ELF-1 (cell line): ENCODE data around the gene ERGIC1.
A peak's percentile ranks its signal among the peaks of the same experiment; 100 is the strongest.

Experiments
- DNase-seq: peaks from one replicate; pipeline ENCODE4 v3.0.0-alpha.2; 2016; ENCODE audit warnings: low read depth, low spot score

Gene ERGIC1

DNA sequence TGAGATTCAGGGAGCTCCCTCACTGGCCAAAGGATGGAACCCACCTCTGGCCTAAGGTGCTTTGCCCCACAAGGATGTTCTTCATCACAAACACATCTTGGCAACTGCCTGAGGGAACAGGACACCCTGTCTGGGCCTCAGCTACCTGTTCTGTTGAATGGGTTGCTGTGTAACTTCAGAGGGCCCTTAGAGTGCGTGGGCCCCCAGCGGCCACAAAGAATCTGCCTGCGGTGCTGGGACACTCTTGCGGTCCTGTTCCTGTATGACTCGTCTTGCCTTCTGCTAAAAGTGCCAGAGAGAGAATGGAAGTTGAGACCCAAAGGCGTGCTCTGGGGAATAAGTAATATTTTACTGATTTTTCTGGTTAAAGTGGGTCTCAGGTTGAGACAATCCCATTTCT is 111.1 kb downstream of the ERGIC1 start:
- DNase-seq = no peak

DNA sequence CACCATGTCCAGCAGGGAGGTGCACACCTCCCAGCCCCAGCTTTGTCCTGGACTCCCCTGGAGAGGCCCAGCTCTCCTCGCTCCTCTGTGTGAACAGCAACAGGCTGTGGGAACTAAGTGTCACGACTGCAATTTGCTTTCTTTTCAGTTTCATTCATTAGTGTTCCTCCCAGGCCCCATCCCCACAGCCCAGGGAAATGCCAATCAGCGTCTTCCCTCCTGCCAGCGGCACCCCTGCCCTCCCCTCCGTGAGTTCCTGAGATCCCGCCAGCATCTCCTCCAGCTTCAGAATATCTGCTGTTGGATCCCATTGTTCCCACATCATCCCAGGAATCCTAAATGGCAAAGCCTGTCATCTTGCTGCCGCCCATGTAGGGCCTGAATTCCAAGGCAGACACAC is 112.1 kb downstream of the ERGIC1 start:
- no peak for DNase-seq

DNA sequence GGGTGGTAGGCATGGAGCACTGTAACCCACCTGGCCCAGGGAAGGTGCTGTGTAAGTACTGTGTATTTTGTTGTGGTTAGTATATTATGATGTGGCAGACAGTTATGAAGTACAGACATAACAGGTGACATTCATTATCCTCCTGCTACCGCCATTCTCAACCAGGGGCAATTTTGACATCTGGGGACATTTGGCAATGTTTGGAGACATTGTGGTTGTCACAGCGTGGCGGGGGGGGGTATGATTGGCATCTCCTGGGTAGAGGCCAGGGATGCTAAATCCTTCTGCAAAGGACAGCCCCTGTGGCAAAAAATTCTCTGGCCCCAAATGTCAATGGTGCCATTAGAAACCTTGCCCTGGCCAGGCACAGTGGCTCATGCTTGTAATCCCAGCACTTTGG is 115.4 kb downstream of the ERGIC1 start:
- DNase-seq = no peak

DNA sequence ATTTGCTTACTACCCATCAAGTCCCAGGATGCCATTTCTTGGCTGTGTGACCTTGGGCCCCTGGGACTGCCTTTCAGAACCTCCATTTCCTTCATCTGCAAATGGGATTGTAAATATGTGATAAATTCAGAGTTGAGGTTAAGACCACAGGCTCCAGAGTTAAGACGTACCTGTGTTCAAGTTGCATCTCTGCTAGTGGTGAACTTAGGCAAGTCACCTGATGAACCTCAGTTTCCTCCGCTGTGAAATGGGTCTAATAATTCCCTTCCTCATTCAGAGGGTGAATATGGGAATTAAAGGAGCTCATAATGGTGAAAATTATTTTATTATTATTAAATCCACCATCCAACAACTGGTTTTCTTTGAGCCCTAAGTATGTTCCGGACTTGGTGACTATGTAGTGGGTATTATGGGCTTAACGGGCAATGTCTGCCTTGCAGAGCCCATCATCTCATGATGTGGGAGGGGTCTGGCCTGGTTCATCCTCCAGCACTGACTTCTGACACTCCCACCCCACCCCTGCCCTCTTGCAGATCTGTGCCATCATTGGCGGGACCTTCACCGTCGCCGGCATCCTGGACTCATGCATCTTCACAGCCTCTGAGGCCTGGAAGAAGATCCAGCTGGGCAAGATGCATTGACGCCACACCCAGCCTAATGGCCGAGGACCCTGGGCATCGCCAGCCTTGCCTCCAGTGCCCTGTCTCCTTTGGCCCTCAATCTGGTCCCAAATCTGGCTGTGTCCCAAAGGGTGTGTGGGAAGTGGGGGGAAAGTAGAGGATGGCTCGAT is 116.3 kb downstream of the ERGIC1 start:
- DNase-seq = no peak

DNA sequence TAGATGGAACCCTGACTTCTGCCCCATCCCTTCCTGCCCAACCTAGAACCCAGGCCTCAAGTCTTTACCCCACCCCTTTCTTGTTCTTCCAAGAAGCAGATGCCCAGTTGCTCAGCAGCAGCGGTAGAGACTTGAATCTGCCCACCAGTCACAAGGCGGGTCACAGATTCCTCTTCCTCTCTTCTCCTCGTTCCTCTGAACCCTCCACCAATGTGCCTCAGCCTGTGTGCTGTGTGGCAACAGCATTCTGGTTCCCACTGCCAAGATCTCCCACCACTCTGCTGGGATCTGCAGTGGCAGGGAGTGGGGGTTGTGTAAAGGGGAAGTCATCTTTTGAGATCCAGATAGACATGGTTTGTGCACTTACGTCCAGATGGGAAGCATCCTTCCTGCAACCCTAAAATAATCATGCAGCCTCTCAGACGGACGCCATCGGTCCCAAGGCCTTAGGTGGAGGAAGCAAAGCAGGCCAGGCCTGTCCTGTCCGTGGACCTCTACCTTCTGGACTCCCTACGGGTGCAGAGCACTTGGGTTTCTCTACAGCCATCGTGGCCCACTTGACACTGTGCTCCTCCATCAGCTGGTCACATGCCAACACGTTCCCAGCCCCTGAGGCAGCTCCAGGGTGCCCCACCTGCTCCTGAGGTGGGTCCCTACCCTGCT is 117.5 kb downstream of the ERGIC1 start:
- no peak for DNase-seq

DNA sequence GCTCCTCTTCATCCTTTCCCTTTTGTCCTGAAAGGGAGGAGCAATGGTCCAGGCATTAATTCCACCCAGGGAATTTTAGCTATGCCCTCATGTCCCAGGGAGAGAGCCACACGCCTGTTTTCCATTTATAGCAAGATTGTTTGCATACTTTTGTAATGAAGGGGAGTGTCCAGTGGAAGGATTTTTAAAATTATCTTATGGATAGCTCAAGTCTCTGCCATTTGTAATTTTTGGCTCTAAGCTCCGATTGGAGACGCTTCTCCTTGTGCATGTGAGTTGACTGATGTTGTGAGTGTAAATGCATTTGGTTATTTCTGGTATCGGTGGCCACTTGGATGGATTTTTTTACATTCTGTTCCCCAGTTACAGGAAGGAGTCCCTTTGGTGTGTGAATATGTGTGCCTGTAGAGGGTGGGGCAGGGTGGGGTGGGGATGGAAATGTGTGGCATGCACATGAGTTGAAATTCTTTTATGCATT is 118.0 kb downstream of the ERGIC1 start:
- no peak for DNase-seq

DNA sequence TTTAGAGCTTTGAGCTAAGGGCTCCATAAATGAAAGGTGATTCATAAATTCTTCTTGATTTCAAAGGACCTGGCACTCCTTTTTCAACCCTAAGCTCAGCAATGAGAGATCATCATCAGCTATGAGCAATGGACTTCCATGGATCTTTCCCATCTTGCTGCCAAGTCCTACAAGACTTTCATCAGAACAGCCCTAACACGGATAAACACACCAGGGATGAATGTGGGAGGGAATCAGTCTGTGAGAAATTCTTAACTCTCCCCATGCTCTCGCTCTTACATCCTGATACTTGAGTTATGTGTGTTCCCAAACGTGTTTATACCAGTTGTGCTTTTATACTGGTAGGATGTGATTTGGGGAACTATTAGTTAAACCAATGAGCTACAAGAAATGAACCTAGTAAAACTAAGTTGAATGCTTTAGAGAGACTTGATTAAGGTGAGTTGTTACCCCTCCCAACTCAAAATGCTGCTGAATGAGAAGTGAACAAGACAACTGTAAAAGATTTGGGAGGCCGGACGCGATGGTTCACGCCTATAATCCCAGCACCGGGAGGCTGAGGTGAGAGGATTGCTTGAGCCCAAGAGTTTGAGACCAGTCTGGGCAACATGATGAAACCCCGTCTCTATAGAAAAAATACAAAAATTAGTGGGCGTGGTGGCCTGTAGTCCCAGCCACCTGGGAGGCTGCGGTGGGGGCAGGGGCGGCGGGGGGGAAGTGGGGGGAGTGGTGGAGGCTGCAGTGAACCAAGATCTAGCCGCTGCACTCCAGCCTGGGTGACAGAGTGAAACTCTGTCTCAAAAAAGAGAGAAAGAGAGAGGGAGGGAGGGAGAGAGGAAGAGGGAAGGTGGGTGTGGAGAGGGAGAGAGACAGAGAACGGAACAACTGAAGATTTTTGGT is 120.0 kb downstream of the ERGIC1 start:
- DNase-seq = no peak

DNA sequence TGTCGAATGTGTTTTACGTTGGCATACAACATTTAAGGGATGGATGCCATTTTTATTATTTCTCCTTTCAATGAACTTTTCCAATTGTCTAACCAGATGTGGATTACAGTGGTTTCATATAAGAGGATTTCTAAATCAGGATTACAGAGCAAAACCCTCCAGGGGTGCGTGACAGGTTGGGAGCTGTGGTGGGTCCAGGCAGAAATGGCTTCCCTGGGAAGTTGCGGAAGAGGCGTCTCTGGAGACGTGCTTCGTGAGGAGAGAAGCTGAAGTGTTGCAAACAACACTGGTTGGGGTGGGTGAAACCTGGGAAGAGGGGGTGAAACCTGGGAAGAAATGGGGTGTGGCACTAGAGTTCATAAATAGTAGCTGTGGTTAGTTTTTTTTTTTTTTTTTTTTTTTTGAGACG is 120.7 kb downstream of the ERGIC1 start:
- no peak for DNase-seq

DNA sequence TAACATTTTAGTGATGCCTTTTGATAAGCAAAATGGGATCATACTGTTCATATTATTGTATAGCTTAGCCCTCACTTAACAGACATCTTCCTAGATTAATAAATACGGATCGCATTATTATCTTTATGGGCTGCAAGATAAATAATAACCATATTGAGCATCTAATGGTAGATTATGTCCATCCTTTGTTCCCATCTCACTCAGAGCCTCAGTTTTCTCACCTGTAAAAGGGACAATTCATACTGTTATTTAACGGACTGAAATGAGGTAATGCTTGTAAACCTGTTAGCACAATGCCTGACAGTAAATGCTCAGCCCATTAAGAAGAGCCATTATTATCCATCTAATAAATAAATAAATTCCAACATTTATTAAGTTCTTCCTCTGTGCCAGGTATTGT is 122.2 kb downstream of the ERGIC1 start:
- no peak for DNase-seq

DNA sequence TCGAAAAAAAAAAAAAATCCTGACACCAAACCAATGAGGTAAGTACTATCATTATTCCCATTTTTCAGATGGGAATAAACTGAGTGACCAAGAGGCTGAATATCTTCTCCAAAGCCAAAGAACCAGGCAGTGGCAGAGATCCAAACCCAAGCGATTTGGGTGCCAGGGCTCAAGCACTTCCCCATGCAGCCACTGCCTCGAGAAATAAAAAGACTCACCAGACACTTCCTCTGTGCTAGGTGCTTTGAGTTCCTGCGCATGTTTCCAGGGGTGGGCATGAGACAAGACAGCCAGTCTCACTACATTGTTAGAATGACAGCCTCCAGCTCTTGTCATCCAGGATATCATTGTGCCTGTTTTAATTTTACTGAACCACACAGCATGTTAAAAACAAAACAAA is 122.9 kb downstream of the ERGIC1 start:
- DNase-seq = no peak

DNA sequence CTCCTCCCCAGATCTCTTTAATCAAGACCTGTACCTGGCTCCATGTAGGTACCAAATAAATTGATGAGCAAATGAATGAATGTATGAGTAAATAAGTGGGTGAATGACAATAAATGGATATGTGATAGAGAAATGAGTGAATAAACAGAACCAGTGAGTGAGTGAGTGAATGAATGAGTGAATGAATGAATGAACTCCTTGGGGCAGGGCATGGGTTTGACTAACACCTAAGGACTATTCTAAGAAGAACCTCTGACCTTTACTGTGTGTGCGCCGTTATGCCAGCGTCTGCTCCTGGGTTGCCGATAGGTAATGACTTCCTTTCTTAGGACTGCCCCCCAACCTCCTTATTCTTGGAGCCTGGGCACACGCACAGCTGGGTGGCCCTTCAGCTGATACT is 123.4 kb downstream of the ERGIC1 start:
- DNase-seq = no peak

DNA sequence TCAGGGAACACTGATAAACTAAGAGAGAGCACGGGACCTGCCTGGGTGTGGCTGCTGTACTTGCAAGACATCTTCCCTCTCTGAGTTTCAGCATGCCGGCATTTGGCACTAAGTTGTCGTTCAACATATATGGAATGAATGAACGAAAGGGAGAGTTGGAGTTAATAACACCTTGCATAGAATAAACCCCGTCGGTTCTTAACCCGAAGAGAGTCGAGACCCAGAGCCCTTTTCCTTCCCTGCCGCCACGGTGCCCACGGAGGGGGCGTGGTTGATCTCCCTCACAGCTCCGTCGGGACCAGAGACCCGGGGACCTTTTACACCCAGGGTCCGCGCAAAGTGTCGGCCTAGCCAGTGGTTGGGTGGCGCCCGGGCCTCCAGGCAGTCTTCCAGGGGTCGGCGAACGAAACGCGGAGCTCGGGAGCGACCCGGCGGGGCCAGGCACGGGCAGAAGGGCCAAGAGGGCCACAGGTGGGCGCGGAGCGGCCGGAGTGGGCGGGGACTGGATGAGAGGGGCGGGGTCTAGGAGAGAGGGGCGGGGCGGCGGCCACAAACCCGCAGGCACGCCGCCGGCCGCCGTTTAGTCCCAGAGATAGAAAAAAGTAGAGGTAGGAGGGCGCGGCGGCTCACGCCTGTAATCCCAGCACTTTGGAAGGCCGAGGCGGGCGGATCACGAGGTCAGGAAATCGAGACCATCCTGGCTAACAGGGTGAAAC is 124.4 kb downstream of the ERGIC1 start:
- peak; percentile 78 for DNase-seq

DNA sequence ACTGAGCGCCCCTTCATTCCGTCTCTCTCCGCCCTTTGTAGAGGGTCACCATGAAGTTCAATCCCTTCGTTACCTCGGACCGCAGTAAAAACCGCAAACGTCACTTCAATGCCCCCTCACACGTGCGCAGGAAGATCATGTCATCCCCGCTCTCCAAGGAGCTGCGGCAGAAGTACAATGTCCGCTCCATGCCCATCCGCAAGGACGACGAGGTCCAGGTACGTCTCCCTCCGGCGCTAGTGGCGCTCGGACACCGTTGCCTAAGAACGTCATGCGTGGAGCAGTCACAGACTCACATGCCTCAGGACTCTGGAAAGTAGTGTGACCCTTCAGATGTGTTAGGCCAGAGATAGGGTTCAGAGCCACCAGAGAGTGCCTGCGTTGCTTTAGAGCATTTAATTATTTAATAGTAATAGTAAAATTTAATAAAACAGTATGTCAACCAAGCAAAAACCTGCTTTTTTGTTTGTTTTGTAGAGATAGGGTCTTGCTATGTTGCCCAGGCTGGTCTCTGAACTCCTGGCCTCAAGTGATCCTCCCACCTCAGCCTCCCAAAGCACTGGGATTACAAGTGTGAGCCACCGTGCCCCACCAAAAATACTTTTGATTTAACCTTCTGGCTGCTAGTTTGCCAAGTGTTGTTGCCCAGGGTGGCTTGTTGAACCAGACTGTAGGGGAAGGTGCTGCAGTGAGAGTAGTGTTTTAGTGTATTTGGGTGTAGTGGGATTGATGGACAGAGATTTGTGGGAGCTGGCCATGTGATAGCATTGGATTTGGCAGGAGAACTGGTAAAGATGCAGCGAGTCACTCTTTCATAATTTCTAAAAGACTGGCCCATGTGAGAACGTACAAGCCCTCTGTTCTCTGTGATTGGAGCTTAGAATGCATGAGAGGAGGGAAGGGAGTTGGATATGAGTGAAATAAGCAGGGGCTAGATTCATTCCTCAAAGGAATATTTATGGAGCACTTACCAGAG is 126.1 kb downstream of the ERGIC1 start:
- no peak for DNase-seq

DNA sequence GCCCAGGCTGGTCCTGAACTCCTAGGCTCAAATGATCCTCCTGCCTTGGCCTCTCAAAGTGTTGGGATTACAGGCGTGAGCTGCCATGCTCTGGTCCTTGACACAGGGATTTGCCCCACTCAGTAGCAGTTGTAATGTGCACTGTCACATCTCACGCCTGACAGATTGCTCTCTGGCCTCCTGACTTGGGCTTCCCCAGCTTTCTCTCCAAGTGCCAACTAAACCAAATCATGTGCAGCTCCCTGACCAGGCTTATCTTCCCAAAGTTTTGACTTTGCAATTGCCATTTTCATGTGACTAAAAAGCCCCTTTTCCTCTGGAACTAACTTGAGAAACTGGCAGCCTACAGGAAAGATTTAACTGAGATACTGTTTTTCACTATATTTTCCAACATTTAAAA is 135.9 kb downstream of the ERGIC1 start:
- DNase-seq = no peak

DNA sequence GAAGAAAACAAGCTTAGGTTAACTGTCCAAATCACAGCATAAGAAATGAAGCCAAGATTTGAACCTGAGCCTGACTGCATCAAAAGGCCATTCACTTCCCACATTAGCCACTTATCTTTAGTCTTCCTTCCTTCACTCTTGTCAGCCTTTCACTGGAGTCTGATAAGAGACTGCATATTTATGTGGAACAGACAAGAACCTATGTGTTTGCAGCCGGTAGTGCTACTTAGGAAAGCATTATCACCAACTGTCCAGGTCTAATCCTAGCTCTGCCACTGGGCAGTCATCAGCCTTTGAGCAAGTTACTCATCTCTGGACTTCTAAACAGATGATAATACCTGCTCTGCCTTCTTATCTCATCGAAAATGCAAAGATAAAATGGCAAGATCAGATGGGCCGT is 137.4 kb downstream of the ERGIC1 start:
- DNase-seq = no peak

DNA sequence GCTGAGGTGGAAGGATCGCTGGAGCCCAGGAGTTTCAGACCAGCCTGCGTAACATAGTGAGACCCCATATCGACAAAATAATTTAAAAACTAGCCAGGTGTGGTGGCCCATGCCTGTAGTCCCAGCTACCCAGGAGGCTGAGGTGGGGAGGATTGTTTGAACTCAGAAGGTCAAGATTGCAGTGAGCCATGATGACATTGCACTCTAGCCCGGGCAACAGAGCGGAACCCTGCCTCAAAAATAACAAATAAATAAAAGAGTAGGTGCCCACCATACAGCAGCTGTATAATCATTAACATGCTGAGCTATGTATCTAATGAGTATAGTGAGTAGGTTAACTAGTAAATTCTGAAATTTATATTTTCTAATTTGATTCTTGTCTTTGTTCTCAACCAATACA is 138.5 kb downstream of the ERGIC1 start:
- no peak for DNase-seq

DNA sequence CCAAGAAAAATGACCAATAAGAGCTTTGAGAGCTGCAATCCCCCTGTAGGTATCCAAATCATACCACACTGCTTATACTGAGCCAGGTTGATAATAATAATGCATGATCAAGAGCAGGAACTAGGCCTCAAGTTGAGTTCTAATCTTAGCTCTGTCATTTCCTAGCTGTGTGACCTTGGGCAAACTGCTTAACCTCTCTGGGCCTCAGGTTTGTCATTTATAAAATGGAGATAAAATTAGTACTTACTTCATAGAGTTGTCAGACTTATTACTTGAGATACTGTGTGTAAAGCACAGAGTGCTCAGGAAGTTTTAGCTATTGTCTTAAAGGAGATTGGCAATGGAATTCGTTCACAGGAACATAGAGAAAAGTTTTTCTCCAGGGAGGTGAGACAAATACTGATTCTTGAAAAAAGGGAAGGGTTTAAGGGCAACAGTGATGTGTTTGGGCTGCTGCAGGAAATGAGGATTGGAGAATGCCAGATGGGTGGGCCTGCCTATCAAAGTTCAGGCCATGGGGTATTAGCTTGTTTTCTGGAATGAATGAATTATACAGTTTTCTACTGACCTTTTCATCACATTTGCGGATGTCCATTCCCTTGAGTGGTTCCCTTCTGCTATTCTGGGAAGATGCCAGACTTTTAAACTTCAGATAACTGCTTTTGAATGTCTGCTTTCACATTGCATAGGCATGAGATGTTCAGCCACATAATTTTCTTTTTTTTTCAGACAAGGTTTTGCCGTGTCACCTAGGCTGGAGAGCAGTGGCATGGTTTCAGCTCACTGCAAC is 139.3 kb downstream of the ERGIC1 start:
- DNase-seq = no peak

DNA sequence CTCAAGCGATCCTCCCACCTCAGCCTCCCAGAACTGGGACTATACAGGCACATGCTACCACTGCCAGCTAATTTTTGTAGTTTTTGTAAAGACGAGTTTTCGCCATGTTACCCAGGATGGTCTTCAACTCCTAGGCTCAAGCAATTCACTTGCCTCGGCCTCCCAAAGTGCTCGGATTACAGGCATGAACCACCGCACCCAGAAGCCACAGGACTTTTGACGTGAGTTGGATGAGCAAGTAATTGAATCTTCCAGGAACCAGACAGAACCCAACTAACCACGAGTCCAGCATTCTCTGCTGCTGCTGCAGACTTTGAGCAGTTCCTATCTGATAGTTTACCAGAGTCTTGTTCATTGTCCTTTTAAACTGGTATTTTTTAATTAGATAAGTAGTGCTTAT is 139.9 kb downstream of the ERGIC1 start:
- DNase-seq = no peak

DNA sequence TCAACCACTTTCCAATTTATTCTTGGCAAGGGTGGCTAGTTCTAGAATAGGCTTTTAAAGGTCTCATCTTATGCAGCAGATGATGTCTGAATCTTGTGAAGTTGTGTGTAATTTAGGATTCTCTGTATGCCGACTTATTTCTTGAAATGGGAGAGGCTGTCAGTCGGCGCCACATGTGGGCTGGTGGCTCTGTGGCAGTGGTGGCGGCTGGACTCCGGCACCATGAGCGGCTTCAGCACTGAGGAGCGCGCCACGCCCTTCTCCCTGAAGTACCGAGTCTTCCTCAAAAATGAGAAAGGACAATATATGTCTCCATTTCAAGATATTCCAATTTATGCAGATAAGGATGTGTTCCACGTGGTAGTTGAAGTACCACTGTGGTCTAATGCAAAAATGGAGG is 141.2 kb downstream of the ERGIC1 start:
- no peak for DNase-seq

DNA sequence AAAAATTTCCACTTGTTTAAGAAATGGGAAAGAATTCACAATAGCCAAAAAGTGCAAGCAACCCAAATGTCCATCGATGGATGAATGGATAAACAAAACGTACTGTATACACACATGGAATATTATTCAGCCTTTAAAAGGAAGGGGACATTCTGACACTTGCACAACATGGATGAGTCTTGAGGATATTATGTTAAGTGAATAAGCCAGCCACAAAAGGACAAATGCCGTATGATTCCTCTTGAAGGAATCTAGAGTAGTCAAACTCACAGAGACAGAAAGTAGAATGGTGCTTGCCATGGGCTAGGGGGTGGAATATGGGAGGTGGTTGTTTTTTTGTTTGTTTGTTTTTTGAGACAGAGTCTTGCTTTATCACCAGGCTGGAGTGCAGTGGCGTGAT is 145.7 kb downstream of the ERGIC1 start:
- DNase-seq = no peak
